Astrocyte of the hippocampus (primary cell): ENCODE measurements around the gene DBR1.

Source experiments
- DNase-seq: peaks from one replicate; pipeline ENCODE4 v3.0.0; 2011; ENCODE audit warnings: low read depth, low spot score

Gene DBR1

DNA sequence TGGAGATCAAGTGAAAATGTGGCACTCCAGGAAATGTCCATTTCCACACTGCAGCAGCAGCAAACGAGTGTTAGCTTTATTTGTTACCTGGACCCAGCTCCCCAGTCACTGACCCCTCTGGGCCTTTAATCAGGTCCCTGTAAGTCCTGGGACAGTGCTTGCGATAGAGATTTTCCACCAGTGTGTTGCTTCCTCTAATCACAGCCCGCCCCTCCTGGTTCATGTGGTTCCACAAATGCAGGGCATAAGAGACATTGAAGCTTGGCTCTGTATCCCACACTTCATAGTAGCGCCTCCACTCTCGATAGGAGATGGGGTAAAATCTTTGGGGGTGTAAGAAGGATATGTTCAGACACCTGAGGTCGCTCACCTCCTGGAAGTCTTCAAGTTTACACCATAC, 50.5 kb downstream of the DBR1 start:
- DNase-seq, result no peak

DNA sequence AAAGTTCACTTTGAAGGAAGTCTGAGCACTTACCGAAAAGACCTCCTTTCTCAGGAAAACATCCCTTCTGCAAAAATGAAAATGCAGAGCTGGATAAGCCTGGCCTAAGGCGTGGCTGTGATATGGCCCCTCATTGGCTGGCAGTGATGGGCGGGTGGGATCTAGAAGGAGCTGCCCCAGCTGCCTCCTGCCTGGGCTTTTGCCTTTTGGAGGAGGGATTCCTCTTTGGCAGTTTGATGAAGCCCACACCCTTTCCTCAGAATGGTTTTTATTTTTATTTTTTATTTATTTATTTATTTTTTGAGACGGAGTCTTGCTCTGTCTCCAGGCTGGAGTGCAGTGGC, 55.3 kb downstream of the DBR1 start:
- no peak for DNase-seq

DNA sequence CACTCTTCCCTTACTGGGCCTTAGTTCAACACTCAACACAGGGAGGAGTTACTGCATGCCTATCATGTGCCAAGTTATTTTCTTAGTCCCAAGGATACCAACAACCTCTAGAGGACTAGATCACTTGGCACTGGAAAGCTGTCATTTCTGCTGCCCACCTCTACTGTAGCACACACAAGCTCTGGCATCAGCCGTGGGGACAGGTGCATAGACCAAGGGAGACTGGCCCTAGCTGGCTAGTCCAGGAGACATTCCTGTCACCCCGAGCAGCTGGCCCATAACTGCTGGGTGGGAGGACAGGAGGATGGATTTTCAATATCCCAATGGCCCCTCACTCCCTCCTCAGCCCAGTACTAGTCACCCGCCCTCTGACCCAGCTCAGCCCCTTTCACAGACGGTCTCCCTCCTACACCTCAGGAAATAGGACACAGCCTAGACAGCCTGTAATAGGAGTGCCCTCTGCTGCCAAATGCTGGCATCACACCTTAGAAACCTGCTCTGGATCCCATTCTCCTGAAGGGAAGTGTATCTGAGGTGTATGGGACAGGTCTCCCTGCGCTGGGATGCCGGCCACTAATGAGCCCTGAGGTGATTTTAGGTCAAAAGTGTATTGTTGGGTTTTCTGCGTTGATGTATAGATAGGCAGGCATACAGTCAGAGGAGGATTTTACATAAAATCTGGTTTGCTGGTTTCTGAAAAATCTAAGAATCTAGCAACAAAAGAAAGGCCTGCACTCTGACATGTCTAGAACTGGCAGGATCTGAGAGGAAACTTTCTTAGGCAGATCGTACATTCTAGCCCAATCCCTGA, 55.9 kb downstream of the DBR1 start:
- DNase-seq, result peak; percentile 86

DNA sequence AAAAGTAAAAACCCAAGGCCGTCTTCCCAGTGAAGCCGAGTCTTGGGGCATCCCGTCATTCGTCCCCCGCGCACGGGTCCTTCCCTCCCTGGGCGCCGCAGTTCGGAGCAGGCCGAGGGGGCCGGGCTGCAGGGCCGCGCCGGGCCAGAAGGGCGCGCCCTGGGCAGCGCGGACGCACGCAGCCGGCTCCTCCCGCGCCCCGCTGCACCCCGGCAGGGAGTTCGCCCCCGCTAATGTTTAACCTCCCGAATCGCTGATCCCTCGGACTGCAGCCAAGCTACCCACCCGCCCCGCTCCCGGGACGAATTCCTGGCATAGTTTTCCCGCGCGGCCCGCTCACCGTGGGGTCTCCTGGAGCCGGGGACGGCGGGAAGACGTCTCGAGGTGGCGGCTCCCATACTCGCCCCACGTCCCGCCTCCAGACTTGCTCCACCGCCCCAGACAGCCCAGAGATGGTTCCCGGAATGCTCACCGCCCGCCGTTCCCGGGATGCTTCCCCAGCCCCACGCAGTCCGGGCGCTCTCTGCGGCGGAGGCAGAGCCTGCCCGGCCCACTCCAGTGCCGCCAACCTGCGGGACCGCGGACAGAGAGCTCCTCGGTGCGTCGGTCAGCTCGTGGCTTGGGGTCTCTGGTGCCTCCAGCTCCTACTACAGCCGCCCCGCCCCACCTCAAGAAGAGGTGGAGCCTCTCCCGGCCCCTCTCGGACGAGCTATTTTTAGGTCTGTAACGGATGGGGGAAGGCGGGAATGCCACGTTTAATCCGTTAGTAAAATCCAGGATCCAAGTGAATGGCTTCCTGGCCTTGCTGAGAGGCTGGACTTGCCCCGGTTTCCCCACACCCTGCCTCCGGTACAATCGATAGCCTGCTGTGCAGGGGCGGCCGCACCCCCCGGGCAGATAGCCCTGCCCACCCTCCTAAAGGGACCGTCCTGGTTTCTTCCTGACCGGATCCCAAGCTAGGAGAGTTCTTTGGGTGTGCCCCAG, 59.4 kb downstream of the DBR1 start, which contains the start of gene DZIP1L:
Gene DZIP1L, minus strand, starts transcription at position 621 of the 984 bp plus-strand sequence. CDS start 11,637 bp downstream, outside the sequence.
- DNase-seq, result peak; percentile 87

DNA sequence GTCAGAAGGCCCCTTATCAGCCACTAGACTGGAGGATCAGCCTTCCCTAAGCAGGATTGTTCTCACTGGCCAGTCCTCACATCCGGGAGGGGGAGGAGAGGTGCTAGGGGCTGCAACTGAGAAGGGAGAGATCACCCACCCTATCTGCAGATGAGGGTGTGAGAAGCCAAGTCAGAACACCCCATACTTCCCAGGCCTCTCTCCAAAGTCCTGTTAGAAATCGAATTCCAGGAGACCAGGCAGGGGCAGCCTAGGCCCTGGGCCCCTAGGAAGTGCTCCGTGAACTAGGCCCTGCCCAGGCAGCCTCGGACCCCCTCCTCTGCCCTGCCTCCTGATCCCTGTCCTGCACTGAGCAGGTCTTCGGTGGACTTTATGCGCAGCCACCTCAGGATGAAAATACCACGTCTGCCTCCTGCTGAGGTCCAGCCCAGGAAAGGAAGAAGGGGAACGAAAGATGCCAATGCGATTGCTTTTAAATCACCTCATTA, 60.2 kb downstream of the DBR1 start:
- DNase-seq, result no peak

DNA sequence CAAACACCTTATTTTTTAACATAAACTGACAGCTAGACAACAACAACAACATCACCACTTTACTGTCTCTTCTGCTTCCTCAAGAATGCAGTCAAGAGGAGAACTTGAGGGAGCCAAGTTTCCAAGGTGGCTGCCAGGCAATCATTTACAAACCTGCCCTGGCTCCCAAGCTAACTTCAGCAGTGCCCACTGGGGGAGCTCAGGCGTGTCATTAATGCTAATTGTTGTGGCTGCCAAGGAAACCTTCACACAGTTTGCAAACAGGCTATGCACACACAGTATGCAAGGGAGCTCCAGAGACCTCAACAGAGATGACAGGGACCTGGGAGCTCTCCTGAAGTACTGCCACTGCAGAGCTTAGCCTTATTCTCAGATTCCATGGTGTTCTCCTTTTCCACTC, 61.4 kb downstream of the DBR1 start:
- DNase-seq, result peak; percentile 78

DNA sequence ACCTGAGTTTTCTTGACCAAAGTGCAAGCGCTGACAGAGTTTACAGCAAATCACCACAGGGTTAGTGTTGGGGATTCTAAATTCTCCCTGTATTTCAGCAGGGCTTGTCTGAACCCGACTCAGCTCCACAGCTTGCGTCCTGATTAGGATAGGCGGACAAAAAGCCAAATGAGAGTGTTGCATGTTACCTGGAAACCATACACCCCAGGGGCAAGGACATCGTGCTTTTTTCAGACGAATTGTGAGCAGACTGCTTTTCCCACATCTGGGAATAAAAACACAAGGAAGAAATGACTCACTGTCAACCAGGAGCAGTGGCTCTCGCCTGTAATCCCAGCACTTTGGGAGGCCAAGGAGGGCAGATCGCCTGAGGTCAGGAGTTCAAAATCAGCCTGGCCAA, 62.4 kb downstream of the DBR1 start:
- no peak for DNase-seq
